ENCODE measurements around the gene TRPV3.

GRCh38 chr17:3532859-3533142 is 24.8 kb downstream of the TRPV3 start:
- TF ChIP-seq POLR2A (IDR thresholded peaks at IDR 0.05; ENCODE audit: low read length) (no peak), GATA1 (IDR thresholded peaks at IDR 0.05; ENCODE audit: low read depth, low read length) (no peak)
